Omental fat pad (tissue), 4 donors: Measurements from ENCODE around the gene CXCL12. TPM values are rescaled to one million over a fixed set of nuclear protein-coding genes. Genes with fewer than 3 reads are reported as not detected.

Source experiments
- ATAC-seq: fragments of 150-250 bp; one replicate; pipeline ENCODE4 v1.9.1; 2016; ENCODE audit warnings: mild to moderate bottlenecking, moderate library complexity; ENCODE audit not compliant: low FRiP score
- DNase-seq: peaks from one replicate; pipeline ENCODE4 v3.0.0-alpha.2; 2019; ENCODE audit warnings: low spot score
- CTCF ChIP-seq, 3 donors: fragments of 450-650 bp; IDR thresholded peaks; one replicate each; pipeline ENCODE4 v1.5.1; 2016 to 2017; ENCODE audit warnings: antibody characterized with exemption in 3 of 3, mild to moderate bottlenecking in 3 of 3, moderate library complexity in 2 of 3
- total RNA-seq, 4 donors: library from RNA; depleted of rRNA; stranded (reverse); fragments of >200 nt; gene quantifications; one replicate each; pipeline ENCODE4 v1.1.0, GENCODE V29; 2016

The CXCL12 gene
- total RNA-seq, 4 donors from 2014 or later: 53.4 to 277 (median 117) TPM

GRCh38 chr10:44366941-44367630 is 17.8 kb downstream of the CXCL12 start:
- TF ChIP-seq CTCF (IDR thresholded peaks at IDR 0.05): no peak
- no peak for ATAC-seq
- DNase-seq: no peak

DNA sequence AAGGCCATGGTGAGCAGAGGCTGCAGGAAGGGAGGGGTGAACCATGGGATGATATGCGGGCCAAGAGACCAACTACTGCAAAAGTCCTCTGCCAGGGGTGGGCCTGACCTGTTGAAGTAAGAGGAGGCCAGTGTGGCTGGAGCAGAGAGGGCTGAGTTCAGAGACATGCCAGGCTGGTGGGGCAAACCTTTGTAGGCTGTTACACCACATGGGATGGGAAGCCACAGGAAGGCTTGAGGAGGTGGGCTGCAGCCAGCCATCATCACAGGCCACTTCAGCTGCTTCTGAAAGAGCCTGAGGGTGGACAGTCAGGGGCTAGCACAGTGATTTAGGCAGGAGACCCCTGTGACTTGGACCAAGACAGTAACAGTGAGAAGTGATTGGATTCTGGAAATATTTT is 20.3 kb downstream of the CXCL12 start:
- TF ChIP-seq CTCF (IDR thresholded peaks at IDR 0.05): no peak
- ATAC-seq (no peak), DNase-seq (no peak)

DNA sequence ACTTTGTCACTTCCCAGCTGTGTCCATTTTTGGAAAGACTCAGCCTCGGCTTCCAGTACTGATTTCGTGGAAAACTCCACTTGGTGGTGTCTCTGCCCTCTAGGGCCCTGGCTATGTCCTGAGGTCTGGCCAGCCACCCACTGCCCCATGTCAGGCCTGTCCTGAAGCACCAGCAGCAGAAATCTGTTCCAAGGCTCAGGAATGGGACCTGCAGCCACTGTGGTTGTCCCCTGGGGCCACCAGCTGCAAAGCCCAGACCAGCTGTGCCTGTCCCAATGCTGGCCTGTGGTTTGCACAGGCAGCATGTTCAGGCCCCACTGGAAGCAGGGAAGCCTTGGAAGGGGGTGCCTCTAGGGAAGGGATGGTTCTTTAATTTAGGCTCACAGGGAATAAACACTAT is 21.2 kb downstream of the CXCL12 start:
- no peak for TF ChIP-seq CTCF (IDR thresholded peaks at IDR 0.05)
- no peak for ATAC-seq

DNA sequence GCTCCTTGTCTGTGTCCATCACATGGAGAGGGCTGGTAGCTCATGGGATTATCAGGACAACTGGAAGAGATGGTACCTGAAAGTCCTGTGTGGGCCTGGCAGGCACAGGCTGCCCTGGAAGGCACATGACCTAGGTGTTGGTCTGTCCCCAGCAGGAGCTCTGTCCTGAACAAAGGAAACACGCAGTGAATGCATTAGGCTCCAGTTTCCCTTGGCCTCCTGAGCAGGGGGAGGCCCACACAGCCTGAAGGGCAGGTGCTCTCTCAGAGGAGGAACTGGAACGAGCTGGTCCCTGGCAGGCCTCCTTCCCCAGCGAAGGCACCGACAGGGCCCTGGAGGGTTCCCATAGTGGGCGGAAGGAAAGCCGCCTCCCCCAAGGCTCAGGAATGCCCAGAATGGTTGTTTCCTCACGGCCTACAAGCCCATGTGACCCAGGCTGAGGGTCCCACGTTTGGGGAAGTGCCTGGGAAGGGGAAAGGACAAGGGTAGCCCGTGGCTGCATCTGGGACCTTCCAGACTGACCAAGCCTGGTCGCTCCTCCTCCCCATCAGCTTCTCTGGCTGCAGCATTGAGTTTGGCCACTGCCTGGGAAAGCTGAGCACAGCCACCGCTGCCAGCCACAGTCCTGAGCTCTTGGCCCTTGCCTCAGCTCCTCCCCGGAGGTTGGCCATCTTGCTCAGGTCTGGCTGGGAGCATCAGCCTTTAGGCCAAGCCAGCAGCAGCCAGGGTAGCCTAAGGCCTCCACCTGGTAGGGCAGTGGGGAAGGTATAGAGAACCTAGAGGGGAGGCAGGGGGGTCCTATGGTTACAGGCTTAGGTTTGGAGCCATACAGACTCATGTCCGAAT is 21.8 kb downstream of the CXCL12 start:
- ATAC-seq (no peak), DNase-seq (no peak)
- no peak for TF ChIP-seq CTCF (IDR thresholded peaks at IDR 0.05)

More for the DNA sequence above, 21.2 kb downstream of the CXCL12 start:
- DNase-seq: no peak

- DNase-seq: no peak
- ATAC-seq: no peak
- no peak for TF ChIP-seq CTCF (IDR thresholded peaks at IDR 0.05)
These were observed 23.8 kb downstream of the CXCL12 start for GRCh38 chr10:44361109-44361508.

DNA sequence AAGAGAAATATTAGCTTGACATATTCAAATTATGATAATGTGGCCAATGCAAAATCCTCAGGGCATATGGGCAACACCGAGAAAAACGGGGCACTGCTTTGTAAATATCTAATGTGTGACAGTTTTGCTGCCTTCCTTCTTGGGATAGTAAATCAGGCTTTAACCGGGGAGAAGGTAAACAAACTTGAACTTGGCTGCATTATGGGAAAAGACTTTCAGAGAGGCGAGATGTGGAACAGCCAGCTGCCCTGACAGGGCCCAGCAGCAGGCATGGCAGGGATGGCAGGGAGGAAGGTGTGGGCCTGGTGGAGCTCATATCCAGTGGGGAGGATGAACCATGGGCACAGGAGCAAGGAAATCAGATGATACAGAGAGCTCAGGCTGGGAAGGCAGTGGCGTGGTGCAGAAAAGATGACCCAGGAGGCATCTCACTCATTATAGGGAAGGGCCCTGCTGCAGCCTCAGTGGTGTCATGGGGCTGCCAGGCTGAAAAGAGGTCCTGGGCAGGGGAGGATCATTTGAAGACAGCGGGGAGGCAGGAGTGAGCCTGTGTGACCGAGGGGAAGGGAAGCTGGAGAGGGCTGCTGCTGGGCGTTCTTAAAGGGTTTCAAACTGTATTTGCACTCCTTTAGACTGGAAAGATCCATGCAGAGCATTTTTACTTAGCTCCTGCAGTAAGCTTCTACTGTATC is 26.7 kb downstream of the CXCL12 start:
- TF ChIP-seq CTCF (IDR thresholded peaks at IDR 0.05): no peak
- DNase-seq (no peak), ATAC-seq (no peak)
